Measurements from ENCODE around the gene CCNF.

DNA sequence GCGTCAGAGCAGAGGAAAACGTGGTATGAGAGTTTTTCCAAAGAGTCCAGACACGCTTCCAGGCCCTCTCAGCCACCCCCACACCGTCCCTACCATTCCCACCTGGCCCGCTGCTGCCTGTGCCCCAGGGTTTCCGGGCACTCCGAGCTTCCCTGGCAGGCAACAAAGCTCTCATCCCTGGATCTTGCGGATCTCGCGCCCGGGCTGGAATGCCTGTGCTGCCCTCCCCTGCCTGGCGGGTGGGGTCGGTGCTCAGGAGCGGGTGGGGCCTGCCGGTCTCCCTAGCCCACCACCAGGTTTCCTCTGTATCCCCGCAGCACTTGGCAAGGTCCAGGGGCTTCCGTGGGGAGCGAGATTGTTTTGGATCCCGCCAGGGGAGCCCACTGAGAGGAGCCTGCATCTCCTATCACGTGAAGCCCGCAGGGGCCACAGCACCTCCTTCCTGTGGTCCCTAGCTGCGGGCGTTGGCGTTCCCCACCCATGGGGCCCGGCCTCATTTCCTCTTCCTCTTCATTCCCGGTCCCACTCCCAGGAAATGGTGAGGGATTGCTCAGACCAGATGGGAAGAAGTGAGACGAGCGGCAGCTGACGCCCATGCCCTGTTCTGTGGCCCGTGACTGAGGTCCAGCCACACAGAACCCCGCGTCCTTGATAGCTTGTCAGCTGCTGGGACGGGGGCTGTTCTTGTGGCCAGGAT is 56.7 kb downstream of the CCNF start:
- TF ChIP-seq, protein P1, sequence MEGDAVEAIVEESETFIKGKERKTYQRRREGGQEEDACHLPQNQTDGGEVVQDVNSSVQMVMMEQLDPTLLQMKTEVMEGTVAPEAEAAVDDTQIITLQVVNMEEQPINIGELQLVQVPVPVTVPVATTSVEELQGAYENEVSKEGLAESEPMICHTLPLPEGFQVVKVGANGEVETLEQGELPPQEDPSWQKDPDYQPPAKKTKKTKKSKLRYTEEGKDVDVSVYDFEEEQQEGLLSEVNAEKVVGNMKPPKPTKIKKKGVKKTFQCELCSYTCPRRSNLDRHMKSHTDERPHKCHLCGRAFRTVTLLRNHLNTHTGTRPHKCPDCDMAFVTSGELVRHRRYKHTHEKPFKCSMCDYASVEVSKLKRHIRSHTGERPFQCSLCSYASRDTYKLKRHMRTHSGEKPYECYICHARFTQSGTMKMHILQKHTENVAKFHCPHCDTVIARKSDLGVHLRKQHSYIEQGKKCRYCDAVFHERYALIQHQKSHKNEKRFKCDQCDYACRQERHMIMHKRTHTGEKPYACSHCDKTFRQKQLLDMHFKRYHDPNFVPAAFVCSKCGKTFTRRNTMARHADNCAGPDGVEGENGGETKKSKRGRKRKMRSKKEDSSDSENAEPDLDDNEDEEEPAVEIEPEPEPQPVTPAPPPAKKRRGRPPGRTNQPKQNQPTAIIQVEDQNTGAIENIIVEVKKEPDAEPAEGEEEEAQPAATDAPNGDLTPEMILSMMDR (IDR thresholded peaks at IDR 0.05; ENCODE audit: low read depth, low read length, missing input control), result no peak
- TF ChIP-seq RAD21 (IDR thresholded peaks at IDR 0.05) (no peak), YY1 (IDR thresholded peaks at IDR 0.05) (no peak), REST (IDR thresholded peaks at IDR 0.05) (no peak), TAF1 (conservative IDR thresholded peaks at IDR 0.05) (no peak)
- TF ChIP-seq, protein P2, sequence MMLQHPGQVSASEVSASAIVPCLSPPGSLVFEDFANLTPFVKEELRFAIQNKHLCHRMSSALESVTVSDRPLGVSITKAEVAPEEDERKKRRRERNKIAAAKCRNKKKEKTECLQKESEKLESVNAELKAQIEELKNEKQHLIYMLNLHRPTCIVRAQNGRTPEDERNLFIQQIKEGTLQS (IDR thresholded peaks at IDR 0.05), result no peak
